CD4-positive, alpha-beta memory T cell (primary cell): ENCODE data around the gene LRRC3C. TPM values are rescaled to one million over a fixed set of nuclear protein-coding genes. Genes with fewer than 3 reads are reported as not detected.
"Not testable (repeated sequence)": the region's sequence is repeated elsewhere in the genome, so short reads cannot be mapped to it uniquely, and the experiment has no call there.

Experiments used
- CTCF ChIA-PET: fragments of 350-600 bp; sonication (Branson Sonifier 250); formaldehyde crosslinking; loops from one replicate; lab custom pipeline; 2021; ENCODE audit warnings: inconsistent platforms; ENCODE audit not compliant: partially characterized antibody; lab: Charles Lee
- POLR2A ChIA-PET: fragments of 350-600 bp; sonication (Branson Sonifier 250); formaldehyde crosslinking; loops from one replicate; lab custom pipeline; 2021; ENCODE audit not compliant: partially characterized antibody; lab: Charles Lee
- DNase-seq, 5 donors: peaks; one replicate each; pipeline versions ENCODE4 v3.0.0 to v3.0.0-alpha.2; 2020 to 2022; ENCODE audit warnings: mixed read lengths in 1 of 5
- H3K27ac ChIP-seq: one replicate; pipeline ENCODE4 v1.7.0; 2013; ENCODE audit warnings: low read depth, low read length
- H3K27me3 ChIP-seq: 2 replicates; pipeline ENCODE4 v1.7.0; 2013; ENCODE audit warnings: mild to moderate bottlenecking, low read length, moderate library complexity; ENCODE audit not compliant: insufficient read depth
- H3K36me3 ChIP-seq: 2 replicates; pipeline ENCODE4 v1.7.0; 2013; ENCODE audit warnings: mild to moderate bottlenecking, low read length, moderate library complexity; ENCODE audit not compliant: insufficient read depth
- H3K4me1 ChIP-seq: 2 replicates; pipeline ENCODE4 v1.7.0; 2013; ENCODE audit warnings: mild to moderate bottlenecking, low read length, moderate library complexity; ENCODE audit not compliant: insufficient read depth
- H3K4me3 ChIP-seq, 2 donors: one replicate each; pipeline ENCODE4 v1.7.0; 2013; ENCODE audit warnings: low read length in 2 of 2, mild to moderate bottlenecking in 1 of 2
- H3K9me3 ChIP-seq, 2 donors: one replicate each; pipeline ENCODE4 v1.7.0; 2013; ENCODE audit warnings: low read length in 2 of 2, control low read depth in 1 of 2; ENCODE audit not compliant: control insufficient read depth in 1 of 2
- H3K27ac Mint-ChIP-seq, 7 donors: one replicate each; pipeline ENCODE4 v1.8.0; 2020 to 2021; ENCODE audit warnings: mixed read lengths in 7 of 7, mild to moderate bottlenecking in 6 of 7, inconsistent platforms in 3 of 7, moderate library complexity in 3 of 7
- H3K27me3 Mint-ChIP-seq, 2 donors: one replicate each; pipeline ENCODE4 v1.8.0; 2020 to 2021; ENCODE audit warnings: mixed read lengths in 2 of 2
- H3K36me3 Mint-ChIP-seq, 2 donors: one replicate each; pipeline ENCODE4 v1.8.0; 2020 to 2021; ENCODE audit warnings: mixed read lengths in 2 of 2, inconsistent platforms in 1 of 2, mild to moderate bottlenecking in 1 of 2
- H3K4me1 Mint-ChIP-seq, 4 donors: one replicate each; pipeline ENCODE4 v1.8.0; 2020 to 2021; ENCODE audit warnings: mixed read lengths in 4 of 4, mild to moderate bottlenecking in 1 of 4
- H3K4me3 Mint-ChIP-seq, 8 donors: one replicate each; pipeline ENCODE4 v1.8.0; 2020 to 2021; ENCODE audit warnings: mixed read lengths in 8 of 8, mild to moderate bottlenecking in 7 of 8, moderate library complexity in 6 of 8, inconsistent platforms in 3 of 8
- H3K9me3 Mint-ChIP-seq, 8 donors: one replicate each; pipeline ENCODE4 v1.8.0; 2020 to 2021; ENCODE audit warnings: mixed read lengths in 8 of 8, mild to moderate bottlenecking in 5 of 8, inconsistent platforms in 3 of 8, moderate library complexity in 1 of 8
- intact Hi-C: fragments of 100-400 bp; cut with micrococcal nuclease; formaldehyde crosslinking; loops from one replicate; pipeline ENCODE4 v1.15.1; 2023
- polyA plus RNA-seq, 2 donors: library from polyadenylated mRNA; unstranded; fragments of 300-500 nt; fragmentation: Illumina TruSeq; gene quantifications; one replicate each; pipeline ENCODE4 v1.2.3, GENCODE V29; 2021
- total RNA-seq, 2 experiments: library from RNA; stranded (reverse); gene quantifications; one replicate each; pipeline ENCODE4 v1.2.3, GENCODE V29; 2021

Gene LRRC3C
- total and polyA plus RNA-seq, 4 experiments from 2014 or later = not detected

- no peak overlapping the region for H3K27ac ChIP-seq
- Mint-ChIP-seq H3K36me3 (no peaks in the 10 kb centered on the region), H3K4me3 (no peak overlapping the region), H3K4me1 (peaks cover 0 to 8% (median 3%) of the 10 kb centered on the region in 4 donors), H3K27me3 (no peaks in the 10 kb centered on the region), H3K9me3 (no peaks in the 10 kb centered on the region), H3K27ac (no peak overlapping the region)
- no peaks in the 10 kb centered on the region for H3K9me3 ChIP-seq
- H3K4me3 ChIP-seq = no peak overlapping the region
- H3K36me3 ChIP-seq = no peaks in the 10 kb centered on the region
- no peaks in the 10 kb centered on the region for H3K4me1 ChIP-seq
- ChIA-PET CTCF (interaction anchor here (1.3 kb wide), 1 partner anchor 24 kb away, joined by 3 read pairs; no protein-coding TSS in a partner anchor), POLR2A (no interaction called here)
- intact Hi-C loops = no loop called here
- no peaks in the 10 kb centered on the region for H3K27me3 ChIP-seq
- DNase-seq = no peak
These were observed 19.2 kb downstream of the LRRC3C start for GRCh38 chr17:39946551-39947330.

- Mint-ChIP-seq H3K4me1 (peaks cover 6 to 19% (median 8%) of the 10 kb centered on the region in 4 donors), H3K27ac (peak overlapping the region in 2 of 7 donors; percentile 9 to 44)
- intact Hi-C loops, DNase-seq, H3K27me3 Mint-ChIP-seq, H3K9me3 Mint-ChIP-seq, H3K36me3 ChIP-seq, H3K4me1 ChIP-seq, H3K9me3 ChIP-seq, H3K27ac ChIP-seq, H3K36me3 Mint-ChIP-seq, H3K4me3 Mint-ChIP-seq, H3K4me3 ChIP-seq, H3K27me3 ChIP-seq: not testable (repeated sequence)
- CTCF ChIA-PET = interaction anchor here (1.2 kb wide), 1 partner anchor 326 kb away, joined by 4 read pairs; no protein-coding TSS in a partner anchor
- POLR2A ChIA-PET = interaction anchor here (1.4 kb wide), 1 partner anchor 22 kb away, joined by 3 read pairs; no protein-coding TSS in a partner anchor
These were observed 20.9 kb downstream of the LRRC3C start for GRCh38 chr17:39948489-39948828.

- Mint-ChIP-seq H3K9me3 (no peaks in the 10 kb centered on the region), H3K4me1 (peaks cover 8 to 23% (median 11%) of the 10 kb centered on the region in 4 donors), H3K36me3 (no peaks in the 10 kb centered on the region), H3K4me3 (no peak overlapping the region), H3K27me3 (no peaks in the 10 kb centered on the region), H3K27ac (peak overlapping the region in 1 of 7 donors; percentile 44)
- no peak for DNase-seq
- Histone ChIP-seq H3K27me3 (no peaks in the 10 kb centered on the region), H3K4me1 (peaks cover 12% of the 10 kb centered on the region), H3K27ac (no peak overlapping the region), H3K36me3 (no peaks in the 10 kb centered on the region), H3K4me3 (no peak overlapping the region), H3K9me3 (no peaks in the 10 kb centered on the region)
- ChIA-PET POLR2A (interaction anchor here (0.5 to 1.4 kb wide), 2 partner anchors 23 to 30 kb away, joined by 3 read pairs; no protein-coding TSS in a partner anchor), CTCF (no interaction called here)
- intact Hi-C loops = no loop called here
These were observed 21.5 kb downstream of the LRRC3C start for GRCh38 chr17:39949028-39949427.

GRCh38 chr17:39950871-39951348, 23.4 kb downstream of the LRRC3C start:
- peaks cover 8 to 23% (median 11%) of the 10 kb centered on the region in 4 donors for H3K4me1 Mint-ChIP-seq
- H3K36me3 ChIP-seq = no peaks in the 10 kb centered on the region
- H3K36me3 Mint-ChIP-seq = no peaks in the 10 kb centered on the region
- no peak overlapping the region for H3K27ac ChIP-seq
- no peaks in the 10 kb centered on the region for H3K9me3 Mint-ChIP-seq
- CTCF ChIA-PET = no interaction called here
- H3K4me3 Mint-ChIP-seq = no peak overlapping the region
- DNase-seq = no peak
- H3K4me1 ChIP-seq = peaks cover 12% of the 10 kb centered on the region
- H3K9me3 ChIP-seq = no peaks in the 10 kb centered on the region
- intact Hi-C loops = loop anchor here (10.0 kb wide), 1 partner anchor 196 kb away; no protein-coding TSS in a partner anchor
- H3K27me3 ChIP-seq = no peaks in the 10 kb centered on the region
- POLR2A ChIA-PET = interaction anchor here (1.2 kb wide), 1 partner anchor 25 kb away, joined by 3 read pairs; no protein-coding TSS in a partner anchor
- H3K4me3 ChIP-seq = no peak overlapping the region
- no peak overlapping the region for H3K27ac Mint-ChIP-seq
- H3K27me3 Mint-ChIP-seq = no peaks in the 10 kb centered on the region

GRCh38 chr17:39951924-39952679, 24.6 kb downstream of the LRRC3C start:
- H3K4me1 ChIP-seq = peaks cover 12% of the 10 kb centered on the region
- H3K9me3 Mint-ChIP-seq = no peaks in the 10 kb centered on the region
- POLR2A ChIA-PET = interaction anchor here (3.2 to 3.9 kb wide), 2 partner anchors 25 to 29 kb away, joined by 18 to 52 read pairs; partner anchors contain the start of genes LRRC3C, ORMDL3 and PSMD3
- no peaks in the 10 kb centered on the region for H3K36me3 ChIP-seq
- H3K4me3 Mint-ChIP-seq = peak overlapping the region; percentile 51 to 79 (median 68)
- intact Hi-C loops = loop anchor here (1.0 to 10.0 kb wide), 3 partner anchors 25 to 197 kb away; partner anchors contain the start of genes LRRC3C and ORMDL3
- CTCF ChIA-PET = interaction anchor here (14.6 kb wide), 1 partner anchor 28 kb away, joined by 197 read pairs; the partner anchor contains the start of gene PSMD3
- no peaks in the 10 kb centered on the region for H3K36me3 Mint-ChIP-seq
- no peaks in the 10 kb centered on the region for H3K9me3 ChIP-seq
- H3K4me1 Mint-ChIP-seq = peaks cover 8 to 23% (median 11%) of the 10 kb centered on the region in 4 donors
- no peaks in the 10 kb centered on the region for H3K27me3 Mint-ChIP-seq
- peak overlapping the region; percentile 23 to 88 (median 57) for H3K27ac Mint-ChIP-seq
- no peaks in the 10 kb centered on the region for H3K27me3 ChIP-seq
- no peak overlapping the region for H3K27ac ChIP-seq
- no peak for DNase-seq
- H3K4me3 ChIP-seq = peak overlapping the region in 1 of 2 donors; percentile 63

- Mint-ChIP-seq H3K9me3 (no peaks in the 10 kb centered on the region), H3K4me1 (peaks cover 6 to 23% (median 9%) of the 10 kb centered on the region in 4 donors), H3K27me3 (no peaks in the 10 kb centered on the region), H3K27ac (peak overlapping the region; percentile 71 to 94 (median 89)), H3K36me3 (no peaks in the 10 kb centered on the region), H3K4me3 (peak overlapping the region; percentile 79 to 90 (median 86))
- intact Hi-C loops = loop anchor here (1.0 to 10.0 kb wide), 5 partner anchors 26 to 198 kb away; partner anchors contain the start of genes LRRC3C, ORMDL3 and PSMD3
- Histone ChIP-seq H3K36me3 (no peaks in the 10 kb centered on the region), H3K9me3 (no peaks in the 10 kb centered on the region), H3K27ac (peak overlapping the region; percentile 34), H3K4me3 (peak overlapping the region; percentile 61 to 78), H3K27me3 (no peaks in the 10 kb centered on the region), H3K4me1 (peaks cover 12% of the 10 kb centered on the region)
- DNase-seq = peak; percentile 90 to 99 (median 90)
- POLR2A ChIA-PET = interaction anchor here (0.6 to 3.9 kb wide), 5 partner anchors 9 to 121 kb away, joined by 3 to 52 read pairs (median 3); partner anchors contain the start of genes GSDMA, LRRC3C, ORMDL3 and PSMD3
- CTCF ChIA-PET = interaction anchor here (14.6 kb wide), 1 partner anchor 28 kb away, joined by 197 read pairs; the partner anchor contains the start of gene PSMD3
These were observed 25.3 kb downstream of the LRRC3C start for GRCh38 chr17:39952680-39953470.
